Measurements from ENCODE around the gene ADD1.

DNA sequence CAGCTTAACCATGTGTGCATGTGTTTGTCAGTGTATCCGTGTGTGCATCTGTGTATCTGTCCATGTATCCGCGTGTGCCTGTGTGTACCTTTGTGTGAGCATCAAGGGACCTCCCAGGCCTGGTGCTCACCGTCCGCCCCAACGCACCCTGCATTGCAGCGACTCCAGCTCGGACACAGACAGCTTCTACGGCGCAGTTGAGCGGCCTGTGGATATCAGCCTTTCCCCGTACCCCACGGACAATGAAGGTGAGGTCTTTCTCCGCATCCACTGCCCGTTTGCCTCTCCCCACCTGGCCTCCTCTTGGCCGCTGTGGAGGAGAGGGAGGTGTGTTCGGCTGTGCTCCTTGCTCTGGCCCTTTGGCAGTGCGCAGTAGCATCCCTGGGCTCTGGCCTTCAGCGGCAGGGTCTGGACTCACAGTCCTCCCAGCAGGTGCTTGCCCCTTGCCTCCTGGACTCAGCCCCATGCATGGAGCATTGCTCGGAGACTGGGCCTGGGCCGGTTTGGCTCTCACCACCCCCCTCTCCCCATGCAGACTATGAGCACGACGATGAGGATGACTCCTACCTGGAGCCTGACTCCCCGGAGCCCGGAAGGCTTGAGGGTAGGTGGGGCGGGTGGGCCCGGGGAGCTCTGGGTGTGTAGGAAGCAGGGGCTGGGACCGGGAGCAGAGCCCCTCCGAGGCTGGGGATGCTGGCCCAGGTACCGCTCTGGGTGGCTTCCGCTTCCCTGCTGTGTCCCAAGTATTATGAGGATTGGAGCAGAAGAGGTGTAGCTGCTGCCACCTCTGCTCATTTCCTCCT, 16.4 kb upstream of the ADD1 start:
- TF ChIP-seq, protein P1, sequence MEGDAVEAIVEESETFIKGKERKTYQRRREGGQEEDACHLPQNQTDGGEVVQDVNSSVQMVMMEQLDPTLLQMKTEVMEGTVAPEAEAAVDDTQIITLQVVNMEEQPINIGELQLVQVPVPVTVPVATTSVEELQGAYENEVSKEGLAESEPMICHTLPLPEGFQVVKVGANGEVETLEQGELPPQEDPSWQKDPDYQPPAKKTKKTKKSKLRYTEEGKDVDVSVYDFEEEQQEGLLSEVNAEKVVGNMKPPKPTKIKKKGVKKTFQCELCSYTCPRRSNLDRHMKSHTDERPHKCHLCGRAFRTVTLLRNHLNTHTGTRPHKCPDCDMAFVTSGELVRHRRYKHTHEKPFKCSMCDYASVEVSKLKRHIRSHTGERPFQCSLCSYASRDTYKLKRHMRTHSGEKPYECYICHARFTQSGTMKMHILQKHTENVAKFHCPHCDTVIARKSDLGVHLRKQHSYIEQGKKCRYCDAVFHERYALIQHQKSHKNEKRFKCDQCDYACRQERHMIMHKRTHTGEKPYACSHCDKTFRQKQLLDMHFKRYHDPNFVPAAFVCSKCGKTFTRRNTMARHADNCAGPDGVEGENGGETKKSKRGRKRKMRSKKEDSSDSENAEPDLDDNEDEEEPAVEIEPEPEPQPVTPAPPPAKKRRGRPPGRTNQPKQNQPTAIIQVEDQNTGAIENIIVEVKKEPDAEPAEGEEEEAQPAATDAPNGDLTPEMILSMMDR (IDR thresholded peaks at IDR 0.05): no peak
- TF ChIP-seq POLR2A (IDR thresholded peaks at IDR 0.05) (no peak), EP300 (IDR thresholded peaks at IDR 0.05) (no peak)

All from tibial nerve (tissue), 4 donors.